ENCODE results near the gene RRAS. TPM values are rescaled to one million over a fixed set of nuclear protein-coding genes. Genes with fewer than 3 reads are reported as not detected.

RRAS gene
- total RNA-seq, 5 donors from 2014 or later (not counting 1 experiment from before 2014, with no cell fraction given) = 8.5 to 15.4 (median 13.0) TPM

GRCh38 chr19:49656456-49657109, 16.6 kb upstream of the RRAS start:
- H3K9me3 Mint-ChIP-seq = no peaks in the 10 kb centered on the region
- H3K36me3 Mint-ChIP-seq = peaks cover 18% of the 10 kb centered on the region
- H3K4me1 Mint-ChIP-seq = peaks cover 5 to 10% (median 9%) of the 10 kb centered on the region in 3 donors
- Histone ChIP-seq H3K27me3 (replicated peaks in 1 of 2; ENCODE audit: control insufficient read depth in 2 of 2, extremely low read depth in 1 of 2, insufficient read depth in 2 of 2, low read length in 1 of 2) (no peaks in the 10 kb centered on the region), H3K36me3 (ENCODE audit: control insufficient read depth in 2 of 2, extremely low read depth in 1 of 2, insufficient read depth in 1 of 2, low read length in 1 of 2) (peaks cover 44 to 87% of the 10 kb centered on the region in 2 donors), H3K4me3 (ENCODE audit: control insufficient read depth in 1 of 2, extremely low read depth in 1 of 2, low read length in 1 of 2) (no peak overlapping the region), H3K9me3 (no peaks in the 10 kb centered on the region), H3K4me1 (ENCODE audit: control insufficient read depth in 1 of 2, extremely low read depth in 1 of 2, insufficient read depth in 2 of 2, low read length in 2 of 2) (peaks cover 0 to 10% of the 10 kb centered on the region in 2 experiments), H3K27ac (ENCODE audit: low read length) (no peak overlapping the region)
- H3K27me3 Mint-ChIP-seq = no peaks in the 10 kb centered on the region
- peak overlapping the region in 1 of 2 donors; percentile 34 for H3K27ac Mint-ChIP-seq
- no peak overlapping the region for H3K4me3 Mint-ChIP-seq
- ChIA-PET POLR2A (no interaction called here), CTCF (interaction anchor here in 1 of 2 donors (1.5 kb wide), 1 partner anchor 9 kb away, joined by 5 read pairs; the partner anchor contains the start of genes BCL2L12 and IRF3)
- DNase-seq = no peak
- ATAC-seq (replicated peaks in 1 of 4) = no peak
- WGBS (ENCODE audit: insufficient coverage) = 92% methylated on average over 17 of the region's 17 CpGs

GRCh38 chr19:49655570-49656455, 15.9 kb upstream of the RRAS start:
- H3K9me3 Mint-ChIP-seq = no peaks in the 10 kb centered on the region
- Histone ChIP-seq H3K27me3 (replicated peaks in 1 of 2; ENCODE audit: control insufficient read depth in 2 of 2, extremely low read depth in 1 of 2, insufficient read depth in 2 of 2, low read length in 1 of 2) (no peaks in the 10 kb centered on the region), H3K4me1 (ENCODE audit: control insufficient read depth in 1 of 2, extremely low read depth in 1 of 2, insufficient read depth in 2 of 2, low read length in 2 of 2) (peaks cover 0 to 7% of the 10 kb centered on the region in 2 experiments), H3K36me3 (ENCODE audit: control insufficient read depth in 2 of 2, extremely low read depth in 1 of 2, insufficient read depth in 1 of 2, low read length in 1 of 2) (peaks cover 46 to 85% of the 10 kb centered on the region in 2 donors), H3K9me3 (no peaks in the 10 kb centered on the region), H3K27ac (ENCODE audit: low read length) (no peak overlapping the region), H3K4me3 (ENCODE audit: control insufficient read depth in 1 of 2, extremely low read depth in 1 of 2, low read length in 1 of 2) (no peak overlapping the region)
- H3K27ac Mint-ChIP-seq = no peak overlapping the region
- H3K27me3 Mint-ChIP-seq = no peaks in the 10 kb centered on the region
- whole genome bisulfite sequencing (ENCODE audit: insufficient coverage) = 89% methylated on average over 21 of the region's 23 CpGs
- CTCF ChIA-PET = interaction anchor here in 1 of 2 donors (0.6 to 1.5 kb wide), 2 partner anchors 10 to 868 kb away, joined by 3 to 5 read pairs; partner anchors contain the start of genes BCL2L12 and IRF3
- H3K36me3 Mint-ChIP-seq = peaks cover 21% of the 10 kb centered on the region
- no peak for ATAC-seq (replicated peaks in 1 of 4)
- H3K4me3 Mint-ChIP-seq = no peak overlapping the region
- peaks cover 5 to 9% (median 8%) of the 10 kb centered on the region in 3 donors for H3K4me1 Mint-ChIP-seq
- no peak for DNase-seq
- POLR2A ChIA-PET = no interaction called here

- POLR2A ChIA-PET = no interaction called here
These were observed 14.6 kb upstream of the RRAS start for GRCh38 chr19:49654581-49654980.

GRCh38 chr19:49653466-49653806, 13.5 kb upstream of the RRAS start:
- peaks cover 25% of the 10 kb centered on the region for H3K36me3 Mint-ChIP-seq
- H3K27ac Mint-ChIP-seq = no peak overlapping the region
- Histone ChIP-seq H3K36me3 (ENCODE audit: control insufficient read depth in 2 of 2, extremely low read depth in 1 of 2, insufficient read depth in 1 of 2, low read length in 1 of 2) (peaks cover 46 to 80% of the 10 kb centered on the region in 2 donors), H3K4me3 (ENCODE audit: control insufficient read depth in 1 of 2, extremely low read depth in 1 of 2, low read length in 1 of 2) (no peak overlapping the region), H3K9me3 (no peaks in the 10 kb centered on the region), H3K27me3 (replicated peaks in 1 of 2; ENCODE audit: control insufficient read depth in 2 of 2, extremely low read depth in 1 of 2, insufficient read depth in 2 of 2, low read length in 1 of 2) (no peaks in the 10 kb centered on the region), H3K4me1 (ENCODE audit: control insufficient read depth in 1 of 2, extremely low read depth in 1 of 2, insufficient read depth in 2 of 2, low read length in 2 of 2) (no peaks in the 10 kb centered on the region), H3K27ac (ENCODE audit: low read length) (no peak overlapping the region)
- no peak for ATAC-seq (replicated peaks in 1 of 4)
- WGBS (ENCODE audit: insufficient coverage) = 94% methylated on average over 11 of the region's 13 CpGs
- CTCF ChIA-PET = interaction anchor here in 1 of 2 donors (0.6 kb wide), 1 partner anchor 10 kb away, joined by 3 read pairs; no protein-coding TSS in a partner anchor
- POLR2A ChIA-PET = no interaction called here
- no peak overlapping the region for H3K4me3 Mint-ChIP-seq
- H3K27me3 Mint-ChIP-seq = no peaks in the 10 kb centered on the region
- H3K4me1 Mint-ChIP-seq = peaks cover 2 to 5% (median 3%) of the 10 kb centered on the region in 3 donors
- H3K9me3 Mint-ChIP-seq = no peaks in the 10 kb centered on the region
- DNase-seq = no peak

More at GRCh38 chr19:49654581-49654980, 14.6 kb upstream of the RRAS start:
- Histone ChIP-seq H3K9me3 (no peaks in the 10 kb centered on the region), H3K27ac (ENCODE audit: low read length) (no peak overlapping the region), H3K4me3 (ENCODE audit: control insufficient read depth in 1 of 2, extremely low read depth in 1 of 2, low read length in 1 of 2) (no peak overlapping the region), H3K27me3 (replicated peaks in 1 of 2; ENCODE audit: control insufficient read depth in 2 of 2, extremely low read depth in 1 of 2, insufficient read depth in 2 of 2, low read length in 1 of 2) (no peaks in the 10 kb centered on the region), H3K4me1 (ENCODE audit: control insufficient read depth in 1 of 2, extremely low read depth in 1 of 2, insufficient read depth in 2 of 2, low read length in 2 of 2) (peaks cover 0 to 2% of the 10 kb centered on the region in 2 experiments), H3K36me3 (ENCODE audit: control insufficient read depth in 2 of 2, extremely low read depth in 1 of 2, insufficient read depth in 1 of 2, low read length in 1 of 2) (peaks cover 46 to 84% of the 10 kb centered on the region in 2 donors)
- H3K4me1 Mint-ChIP-seq = peaks cover 5 to 6% (median 5%) of the 10 kb centered on the region in 3 donors
- H3K27ac Mint-ChIP-seq = no peak overlapping the region
- peaks cover 23% of the 10 kb centered on the region for H3K36me3 Mint-ChIP-seq
- DNase-seq (no peak), ATAC-seq (replicated peaks in 1 of 4) (no peak)
- no peaks in the 10 kb centered on the region for H3K9me3 Mint-ChIP-seq
- H3K27me3 Mint-ChIP-seq = no peaks in the 10 kb centered on the region
- CTCF ChIA-PET = interaction anchor here in 1 of 2 donors (0.5 kb wide), 1 partner anchor 31 kb away, joined by 5 read pairs; no protein-coding TSS in a partner anchor
- 93% methylated on average over 2 of the region's 10 CpGs for WGBS (ENCODE audit: insufficient coverage)
- H3K4me3 Mint-ChIP-seq = no peak overlapping the region

GRCh38 chr19:49652551-49653465, 12.9 kb upstream of the RRAS start:
- no peak for DNase-seq
- CTCF ChIA-PET = no interaction called here
- no peak overlapping the region for H3K4me3 Mint-ChIP-seq

More at GRCh38 chr19:49652551-49653465, 12.9 kb upstream of the RRAS start:
- Histone ChIP-seq H3K36me3 (ENCODE audit: control insufficient read depth in 2 of 2, extremely low read depth in 1 of 2, insufficient read depth in 1 of 2, low read length in 1 of 2) (peaks cover 42 to 75% of the 10 kb centered on the region in 2 donors), H3K27me3 (replicated peaks in 1 of 2; ENCODE audit: control insufficient read depth in 2 of 2, extremely low read depth in 1 of 2, insufficient read depth in 2 of 2, low read length in 1 of 2) (no peaks in the 10 kb centered on the region), H3K9me3 (no peaks in the 10 kb centered on the region), H3K4me1 (ENCODE audit: control insufficient read depth in 1 of 2, extremely low read depth in 1 of 2, insufficient read depth in 2 of 2, low read length in 2 of 2) (no peaks in the 10 kb centered on the region), H3K27ac (ENCODE audit: low read length) (no peak overlapping the region), H3K4me3 (ENCODE audit: control insufficient read depth in 1 of 2, extremely low read depth in 1 of 2, low read length in 1 of 2) (no peak overlapping the region)
- Mint-ChIP-seq H3K4me1 (peaks cover 2 to 5% (median 3%) of the 10 kb centered on the region in 3 donors), H3K27ac (no peak overlapping the region), H3K36me3 (peaks cover 25% of the 10 kb centered on the region), H3K27me3 (no peaks in the 10 kb centered on the region), H3K9me3 (no peaks in the 10 kb centered on the region)
- POLR2A ChIA-PET = no interaction called here
- ATAC-seq (replicated peaks in 1 of 4) = no peak
- WGBS (ENCODE audit: insufficient coverage) = 96% methylated on average over 29 of the region's 58 CpGs

All from T-cell (primary cell).